ENCODE measurements around the gene FAM193B.

DNA sequence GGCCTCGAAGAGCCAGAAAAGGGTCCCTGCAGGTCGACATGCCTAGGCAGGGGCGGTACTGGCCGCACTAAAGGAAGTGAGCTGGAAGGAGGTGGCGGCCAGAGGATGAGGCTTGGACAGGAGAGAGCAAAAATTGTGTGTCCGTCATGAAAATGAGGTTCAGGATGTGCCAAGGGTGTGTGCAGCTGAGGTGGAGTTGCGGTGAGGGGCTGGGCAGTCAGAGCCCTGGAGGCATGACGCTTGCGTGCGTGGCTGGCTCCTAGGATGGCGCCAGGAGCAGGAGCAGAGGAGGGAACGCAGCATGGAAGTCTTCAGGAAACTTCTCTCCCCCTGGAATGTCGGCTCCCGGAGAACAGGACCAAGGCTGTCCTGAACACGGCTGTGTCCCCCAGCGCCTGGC, 51.5 kb downstream of the FAM193B start:
- TF ChIP-seq ZFP3 (CRISPR knock-in tag; IDR thresholded peaks at IDR 0.05) = no peak
- no peak for TF ChIP-seq ESRRG (CRISPR knock-in tag; IDR thresholded peaks at IDR 0.05)
- TF ChIP-seq, protein P1, sequence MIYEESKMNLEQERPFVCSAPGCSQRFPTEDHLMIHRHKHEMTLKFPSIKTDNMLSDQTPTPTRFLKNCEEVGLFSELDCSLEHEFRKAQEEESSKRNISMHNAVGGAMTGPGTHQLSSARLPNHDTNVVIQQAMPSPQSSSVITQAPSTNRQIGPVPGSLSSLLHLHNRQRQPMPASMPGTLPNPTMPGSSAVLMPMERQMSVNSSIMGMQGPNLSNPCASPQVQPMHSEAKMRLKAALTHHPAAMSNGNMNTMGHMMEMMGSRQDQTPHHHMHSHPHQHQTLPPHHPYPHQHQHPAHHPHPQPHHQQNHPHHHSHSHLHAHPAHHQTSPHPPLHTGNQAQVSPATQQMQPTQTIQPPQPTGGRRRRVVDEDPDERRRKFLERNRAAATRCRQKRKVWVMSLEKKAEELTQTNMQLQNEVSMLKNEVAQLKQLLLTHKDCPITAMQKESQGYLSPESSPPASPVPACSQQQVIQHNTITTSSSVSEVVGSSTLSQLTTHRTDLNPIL (CRISPR knock-in tag; IDR thresholded peaks at IDR 0.05; ENCODE audit: low read depth) = no peak
- TF ChIP-seq CSDC2 (CRISPR knock-in tag; IDR thresholded peaks at IDR 0.05) = no peak
- TF ChIP-seq GLIS3 (CRISPR knock-in tag; IDR thresholded peaks at IDR 0.05) = no peak
- TF ChIP-seq SNAI2 (CRISPR knock-in tag; IDR thresholded peaks at IDR 0.05) = no peak
- no peak for TF ChIP-seq ZNF8 (CRISPR knock-in tag; IDR thresholded peaks at IDR 0.05)
- TF ChIP-seq TCF4 (CRISPR knock-in tag; IDR thresholded peaks at IDR 0.05; ENCODE audit: borderline replicate concordance) = no peak
- TF ChIP-seq ISL1 (CRISPR knock-in tag; IDR thresholded peaks at IDR 0.05) = no peak
